HL-60 (cell line): ENCODE measurements around the gene SH2D3A.

Experiments used
- CTCF ChIP-seq: IDR thresholded peaks from one replicate; pipeline ENCODE4 v1.5.1; 2011; ENCODE audit warnings: low read length, control low read depth, inconsistent platforms; ENCODE audit not compliant: insufficient read depth
- POLR2AphosphoS5 ChIP-seq: IDR thresholded peaks from 2 replicates; pipeline ENCODE4 v1.6.1; 2012; ENCODE audit warnings: low read depth
- REST ChIP-seq: IDR thresholded peaks from 2 replicates; pipeline ENCODE4 v1.6.1; 2012; ENCODE audit warnings: low read depth; ENCODE audit not compliant: insufficient replicate concordance

- no peak for TF ChIP-seq POLR2AphosphoS5
- no peak for TF ChIP-seq CTCF
- TF ChIP-seq REST: no peak
Measured at GRCh38 chr19:6754653-6755463, 12.4 kb downstream of the SH2D3A start.
